RWPE1 (cell line): Measurements from ENCODE around the gene CUL4A.
A peak's percentile ranks its signal among the peaks of the same experiment; 100 is the strongest.
"Not testable (repeated sequence)": the region's sequence is repeated elsewhere in the genome, so short reads cannot be mapped to it uniquely, and the experiment has no call there.

Source experiments
- CTCF ChIA-PET: fragments of 350-600 bp; sonication (Branson Sonifier 250); formaldehyde crosslinking; extraction: SDS; loops from one replicate; lab custom pipeline; 2021; lab: Yijun Ruan, JAX
- POLR2A ChIA-PET: fragments of 400-600 bp; formaldehyde crosslinking; extraction: SDS; loops from one replicate; lab custom pipeline; 2020; ENCODE audit warnings: antibody characterized with exemption; ENCODE audit not compliant: low non-redundant PET; lab: Yijun Ruan, JAX
- DNase-seq: peaks from one replicate; pipeline ENCODE4 v3.0.0; 2012; ENCODE audit warnings: low spot score
- H3K27ac ChIP-seq: fragments of 450-650 bp; 2 replicates; pipeline ENCODE4 v1.5.1; 2017
- CTCF ChIP-seq: fragments of 450-650 bp; conservative IDR thresholded peaks from 2 replicates; pipeline ENCODE4 v1.5.1; 2017; ENCODE audit warnings: low read depth, mild to moderate bottlenecking

CUL4A gene

DNA sequence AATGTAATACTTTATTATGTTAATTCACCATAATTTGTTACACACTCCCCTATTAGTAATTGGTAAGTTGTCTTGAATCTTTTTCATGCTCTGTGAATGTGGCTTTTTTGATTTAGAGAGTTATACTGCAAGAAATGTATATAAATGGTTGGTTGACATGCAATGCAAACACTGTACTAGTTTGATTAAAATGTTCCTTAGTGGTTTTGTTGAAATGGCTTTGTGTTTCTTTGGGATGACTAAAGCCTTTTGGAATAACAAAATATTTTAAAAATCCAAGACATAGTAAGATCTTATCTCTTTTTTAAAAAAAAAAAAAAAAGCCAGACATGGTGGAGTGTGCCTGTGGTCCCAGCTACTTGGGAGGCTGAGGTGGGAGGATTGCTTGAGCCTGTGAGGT, 98.1 kb downstream of the CUL4A start:
- ChIA-PET POLR2A (interaction anchor here (0.6 to 0.7 kb wide), 2 partner anchors 14 to 28 kb away, joined by 3 to 9 read pairs; no protein-coding TSS in a partner anchor), CTCF (interaction anchor here (1.2 kb wide), 1 partner anchor 86 kb away, joined by 5 read pairs; no protein-coding TSS in a partner anchor)
- no peak for TF ChIP-seq CTCF
- no peak overlapping the region for H3K27ac ChIP-seq
- no peak for DNase-seq

DNA sequence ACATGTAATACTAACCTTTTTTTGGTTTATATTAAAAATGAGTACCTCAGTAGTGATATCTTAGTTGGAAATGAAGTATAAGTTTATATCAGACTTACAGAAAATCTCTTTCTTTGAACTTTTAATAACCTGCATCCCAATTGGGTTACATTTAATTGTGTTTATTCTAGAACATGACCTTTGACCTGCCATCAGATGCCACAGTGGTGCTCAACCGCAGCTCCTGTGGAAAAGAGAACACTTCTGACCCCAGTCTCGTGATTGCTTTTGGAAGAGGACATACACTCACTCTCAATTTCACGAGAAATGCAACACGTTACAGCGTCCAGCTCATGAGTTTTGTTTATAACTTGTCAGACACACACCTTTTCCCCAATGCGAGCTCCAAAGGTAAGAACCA, 100.1 kb downstream of the CUL4A start:
- ChIA-PET CTCF (no interaction called here), POLR2A (no interaction called here)
- TF ChIP-seq CTCF, result no peak
- no peak overlapping the region for H3K27ac ChIP-seq
- DNase-seq, result no peak

GRCh38 chr13:113314112-113314511, 104.7 kb downstream of the CUL4A start:
- DNase-seq, POLR2A ChIA-PET, H3K27ac ChIP-seq, CTCF ChIA-PET: not testable (repeated sequence)

- H3K27ac ChIP-seq, DNase-seq, CTCF ChIA-PET, POLR2A ChIA-PET: not testable (repeated sequence)
Observed at GRCh38 chr13:113314895-113315470, 105.6 kb downstream of the CUL4A start.

DNA sequence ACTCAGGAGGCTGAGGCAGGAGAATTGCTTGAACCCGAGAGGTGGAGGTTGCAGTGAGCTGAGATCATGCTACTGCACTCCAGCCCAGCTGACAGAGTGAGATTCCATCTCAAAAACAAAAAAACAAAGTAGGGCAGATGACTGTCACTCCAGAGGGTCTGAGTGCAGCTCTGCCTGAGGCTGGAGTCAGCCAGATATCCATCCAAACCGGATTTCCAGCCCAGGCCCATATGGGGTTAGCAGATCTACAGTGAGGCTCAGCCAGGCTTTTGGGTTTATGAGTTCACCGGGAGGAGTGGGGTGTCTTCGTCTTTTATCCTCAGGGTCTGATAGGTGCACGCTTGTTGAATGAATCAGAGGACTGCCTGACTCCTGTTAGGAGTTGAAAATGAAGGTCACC, 106.6 kb downstream of the CUL4A start:
- POLR2A ChIA-PET, result no interaction called here
- no peak for TF ChIP-seq CTCF
- DNase-seq, result no peak
- H3K27ac ChIP-seq, result peak overlapping the region; percentile 34
- CTCF ChIA-PET, result no interaction called here
